Muscle of back (tissue), 11 donors: ENCODE data around the gene ARHGAP44. TPM values are rescaled to one million over a fixed set of nuclear protein-coding genes. Genes with fewer than 3 reads are reported as not detected.

Source experiments
- DNase-seq, 3 donors: peaks; one replicate each; pipeline versions ENCODE4 v3.0.0 to v3.0.0-alpha.2; 2013
- polyA plus RNA-seq, 10 donors: library from polyadenylated mRNA; unstranded; fragments of 120-200 nt; gene quantifications; one replicate each; pipeline ENCODE4 v1.2.1, GENCODE V29; 2013; ENCODE audit not compliant: insufficient read length in 10 of 10

ARHGAP44 gene
- polyA plus RNA-seq, 10 donors = 4.0 to 7.1 (median 4.9) TPM

- DNase-seq = no peak
These were observed 107.0 kb downstream of the ARHGAP44 start for GRCh38 chr17:12896180-12896785.

- no peak for DNase-seq
These were observed 108.8 kb downstream of the ARHGAP44 start for GRCh38 chr17:12898110-12898509.

GRCh38 chr17:12899604-12900003 lies 110.3 kb downstream of the ARHGAP44 start:
- DNase-seq = no peak

GRCh38 chr17:12900474-12900873 lies 111.2 kb downstream of the ARHGAP44 start:
- no peak for DNase-seq

- no peak for DNase-seq
These were observed 112.7 kb downstream of the ARHGAP44 start for GRCh38 chr17:12902046-12902445.

- DNase-seq = no peak
These were observed 118.2 kb downstream of the ARHGAP44 start for GRCh38 chr17:12907477-12907876.

GRCh38 chr17:12909046-12909445 lies 119.7 kb downstream of the ARHGAP44 start:
- no peak for DNase-seq

GRCh38 chr17:12909511-12909910 lies 120.2 kb downstream of the ARHGAP44 start:
- no peak for DNase-seq

- DNase-seq = no peak
These were observed 121.9 kb downstream of the ARHGAP44 start for GRCh38 chr17:12911239-12911638.

- no peak for DNase-seq
These were observed 128.1 kb downstream of the ARHGAP44 start for GRCh38 chr17:12917399-12917798.

- no peak for DNase-seq
These were observed 128.8 kb downstream of the ARHGAP44 start for GRCh38 chr17:12918142-12918541.

- no peak for DNase-seq
These were observed 132.8 kb downstream of the ARHGAP44 start for GRCh38 chr17:12922120-12922519.

- DNase-seq = no peak
These were observed 135.3 kb downstream of the ARHGAP44 start for GRCh38 chr17:12924614-12925013.

- DNase-seq = no peak
These were observed 137.7 kb downstream of the ARHGAP44 start for GRCh38 chr17:12927001-12927400.

- peak; percentile 16 to 53 (median 16) for DNase-seq
These were observed 138.5 kb downstream of the ARHGAP44 start for GRCh38 chr17:12927541-12928425.

GRCh38 chr17:12928736-12929135 lies 139.4 kb downstream of the ARHGAP44 start:
- no peak for DNase-seq

GRCh38 chr17:12936501-12936900 lies 147.2 kb downstream of the ARHGAP44 start:
- no peak for DNase-seq

GRCh38 chr17:12940699-12941098 lies 151.4 kb downstream of the ARHGAP44 start:
- DNase-seq = no peak

- no peak for DNase-seq
These were observed 157.7 kb downstream of the ARHGAP44 start for GRCh38 chr17:12947047-12947446.

- no peak for DNase-seq
These were observed 162.7 kb downstream of the ARHGAP44 start for GRCh38 chr17:12952012-12952411.

- DNase-seq = no peak
These were observed 163.9 kb downstream of the ARHGAP44 start for GRCh38 chr17:12953156-12953555.

- no peak for DNase-seq
These were observed 166.2 kb downstream of the ARHGAP44 start for GRCh38 chr17:12955521-12955920.

GRCh38 chr17:12958786-12959185 lies 169.5 kb downstream of the ARHGAP44 start:
- peak in 1 of 3 donors; percentile 33 for DNase-seq
